Smooth muscle cell (in vitro differentiated cells): ENCODE results near the gene CDH16. TPM values are rescaled to one million over a fixed set of nuclear protein-coding genes. Genes with fewer than 3 reads are reported as not detected.

Experiments used
- DNase-seq: peaks from one replicate; lab custom pipeline; 2025; ENCODE audit not compliant: unreplicated experiment; lab: John Stamatoyannopoulos, UW
- H2AFZ ChIP-seq: fragments of 200-600 bp; sonication (generic); 2 replicates; pipeline ENCODE4 v1.6.0; 2016; ENCODE audit warnings: antibody characterized with exemption, low read depth, mild to moderate bottlenecking
- H3F3A ChIP-seq: fragments of 200-600 bp; sonication (generic); 2 replicates; pipeline ENCODE4 v1.6.0; 2017; ENCODE audit warnings: antibody characterized with exemption, low read depth
- H3K27ac ChIP-seq: fragments of 200-600 bp; sonication (generic); 2 replicates; pipeline ENCODE4 v1.5.1; 2016; ENCODE audit warnings: low read depth, mild to moderate bottlenecking
- H3K27me3 ChIP-seq: fragments of 200-600 bp; sonication (generic); 2 replicates; pipeline ENCODE4 v1.6.1; 2016; ENCODE audit warnings: low read depth, mild to moderate bottlenecking
- H3K36me3 ChIP-seq: fragments of 200-600 bp; sonication (generic); 2 replicates; pipeline ENCODE4 v1.5.1; 2016; ENCODE audit warnings: low read depth
- H3K4me1 ChIP-seq: fragments of 200-600 bp; sonication (generic); 2 replicates; pipeline ENCODE4 v1.5.1; 2016; ENCODE audit warnings: low read depth
- H3K4me2 ChIP-seq: fragments of 200-600 bp; sonication (generic); 2 replicates; pipeline ENCODE4 v1.6.0; 2016; ENCODE audit warnings: mild to moderate bottlenecking
- H3K4me3 ChIP-seq: fragments of 200-600 bp; sonication (generic); 2 replicates; pipeline ENCODE4 v1.5.1; 2016; ENCODE audit warnings: mild to moderate bottlenecking
- H3K79me2 ChIP-seq: fragments of 200-600 bp; sonication (generic); 2 replicates; pipeline ENCODE4 v1.6.0; 2016; ENCODE audit warnings: low read depth, mild to moderate bottlenecking
- H3K9ac ChIP-seq: fragments of 200-600 bp; sonication (generic); 2 replicates; pipeline ENCODE4 v1.6.0; 2016; ENCODE audit warnings: low read depth
- H3K9me3 ChIP-seq: fragments of 200-600 bp; sonication (generic); replicated peaks from 2 replicates; pipeline ENCODE4 v1.5.1; 2016; ENCODE audit warnings: low read depth
- H4K20me1 ChIP-seq: fragments of 200-600 bp; sonication (generic); 2 replicates; pipeline ENCODE4 v1.6.0; 2016; ENCODE audit warnings: low read depth
- CTCF ChIP-seq: fragments of 200-600 bp; sonication (generic); IDR thresholded peaks from 2 replicates; pipeline ENCODE4 v1.5.1; 2017; ENCODE audit warnings: borderline replicate concordance, mild to moderate bottlenecking, antibody characterized with exemption; ENCODE audit not compliant: insufficient read depth, poor library complexity, severe bottlenecking
- WGBS: methylation state at CpG from one replicate; pipeline ENCODE4 v1.1.7; 2016; ENCODE audit warnings: low lambda C conversion rate; 5-methylcytosine and 5-hydroxymethylcytosine counted together
- polyA plus RNA-seq: library from polyadenylated mRNA; unstranded; fragments of >200 nt; fragmentation: Nextera tagmentation; extraction: Ambion mirVana; gene quantifications from 2 replicates; pipeline ENCODE4 v1.2.1, GENCODE V29; 2016
- total RNA-seq: library from RNA; depleted of rRNA; stranded (reverse); fragments of >200 nt; gene quantifications from 2 replicates; pipeline ENCODE4 v1.2.3, GENCODE V29; 2014

CDH16 gene
- total and polyA plus RNA-seq, 2 experiments from 2014 or later: not detected

- H3K27me3 ChIP-seq: no peaks in the 10 kb centered on the region
- no peak for DNase-seq
- WGBS: 64% methylated on average over 12 of the region's 13 CpGs
- no peaks in the 10 kb centered on the region for H4K20me1 ChIP-seq
- peak overlapping the region; percentile 97 for H3K27ac ChIP-seq
- no peak for TF ChIP-seq CTCF
- no peaks in the 10 kb centered on the region for H3K36me3 ChIP-seq
- no peaks in the 10 kb centered on the region for H3F3A ChIP-seq
- no peak overlapping the region for H2AFZ ChIP-seq
- H3K9ac ChIP-seq: peak overlapping the region; percentile 89
- H3K79me2 ChIP-seq: no peaks in the 10 kb centered on the region
- peaks cover 11% of the 10 kb centered on the region for H3K4me1 ChIP-seq
- H3K4me2 ChIP-seq: peak overlapping the region; percentile 77
- H3K4me3 ChIP-seq: no peak overlapping the region
- H3K9me3 ChIP-seq: no peaks in the 10 kb centered on the region
These were observed 14.2 kb downstream of the CDH16 start for GRCh38 chr16:66904428-66904845.

GRCh38 chr16:66903544-66904427 lies 14.9 kb downstream of the CDH16 start:
- peak overlapping the region; percentile 43 for H3K4me2 ChIP-seq
- WGBS: 70% methylated on average over 10 of the region's 11 CpGs
- H3K4me3 ChIP-seq: no peak overlapping the region
- H3K27me3 ChIP-seq: no peaks in the 10 kb centered on the region
- no peaks in the 10 kb centered on the region for H4K20me1 ChIP-seq
- H3K27ac ChIP-seq: peak overlapping the region; percentile 97
- H3K9ac ChIP-seq: peak overlapping the region; percentile 89
- peaks cover 11% of the 10 kb centered on the region for H3K4me1 ChIP-seq
- H3K79me2 ChIP-seq: no peaks in the 10 kb centered on the region
- no peak overlapping the region for H2AFZ ChIP-seq
- H3K9me3 ChIP-seq: no peaks in the 10 kb centered on the region
- peaks cover 5% of the 10 kb centered on the region for H3F3A ChIP-seq
- no peak for TF ChIP-seq CTCF
- H3K36me3 ChIP-seq: no peaks in the 10 kb centered on the region
- DNase-seq: no peak

- no peak overlapping the region for H3K4me2 ChIP-seq
- no peaks in the 10 kb centered on the region for H3K9me3 ChIP-seq
- peaks cover 11% of the 10 kb centered on the region for H3K4me1 ChIP-seq
- H3F3A ChIP-seq: peaks cover 11% of the 10 kb centered on the region
- peak overlapping the region; percentile 97 for H3K27ac ChIP-seq
- H4K20me1 ChIP-seq: no peaks in the 10 kb centered on the region
- H3K36me3 ChIP-seq: no peaks in the 10 kb centered on the region
- no peaks in the 10 kb centered on the region for H3K79me2 ChIP-seq
- 69% methylated on average over 14 of the region's 14 CpGs for WGBS
- no peak overlapping the region for H3K9ac ChIP-seq
- no peak for TF ChIP-seq CTCF
- H3K4me3 ChIP-seq: no peak overlapping the region
- DNase-seq: no peak
- no peaks in the 10 kb centered on the region for H3K27me3 ChIP-seq
- H2AFZ ChIP-seq: no peak overlapping the region
These were observed 15.8 kb downstream of the CDH16 start for GRCh38 chr16:66902648-66903543.
